H1 (cell line): ENCODE results near the gene SLX1A. TPM values are rescaled to one million over a fixed set of nuclear protein-coding genes. Genes with fewer than 3 reads are reported as not detected.
"Not testable (repeated sequence)": the region's sequence is repeated elsewhere in the genome, so short reads cannot be mapped to it uniquely, and the experiment has no call there.

ENCODE experiments used
- CTCF ChIA-PET: fragments of 300-600 bp; sonication (Branson Sonifier 250); formaldehyde crosslinking; loops from one replicate; lab custom pipeline; 2021; ENCODE audit not compliant: partially characterized antibody; lab: Charles Lee
- POLR2A ChIA-PET: fragments of 300-600 bp; sonication (Branson Sonifier 250); formaldehyde crosslinking; loops from one replicate; lab custom pipeline; 2021; ENCODE audit warnings: inconsistent platforms; ENCODE audit not compliant: partially characterized antibody; lab: Charles Lee
- DNase-seq, 2 experiments: peaks; one replicate each; pipeline versions ENCODE4 v3.0.0 to v3.0.0-alpha.2; 2010 to 2022; ENCODE audit warnings: low spot score in 2 of 2, low read depth in 1 of 2, mixed read lengths in 1 of 2
- FAIRE-seq: peaks from 2 replicates; lab custom pipeline; 2011; peaks lifted over from hg19 to GRCh38; lab: Jason Lieb, UNC
- H2AFZ ChIP-seq: 2 replicates; pipeline ENCODE4 v1.8.1; 2012; ENCODE audit warnings: low read length, inconsistent platforms
- H2AK5ac ChIP-seq: 2 replicates; pipeline ENCODE4 v1.6.1; 2013; ENCODE audit warnings: low read depth, low read length
- H2BK120ac ChIP-seq: replicated peaks from 2 replicates; pipeline ENCODE3; 2013; ENCODE audit warnings: low read depth, low read length, inconsistent platforms
- H2BK12ac ChIP-seq: 2 replicates; pipeline ENCODE4 v1.6.1; 2013; ENCODE audit warnings: low read depth, low read length
- H2BK15ac ChIP-seq: 2 replicates; pipeline ENCODE4 v1.6.1; 2013; ENCODE audit warnings: low read length
- H2BK20ac ChIP-seq: 2 replicates; pipeline ENCODE4 v1.6.1; 2013; ENCODE audit warnings: low read length
- H2BK5ac ChIP-seq: 2 replicates; pipeline ENCODE4 v1.6.1; 2013; ENCODE audit warnings: low read depth, low read length
- H3K14ac ChIP-seq: 2 replicates; pipeline ENCODE4 v1.6.1; 2013; ENCODE audit warnings: inconsistent platforms; ENCODE audit not compliant: insufficient read length
- H3K18ac ChIP-seq: 2 replicates; pipeline ENCODE4 v1.6.1; 2013; ENCODE audit warnings: low read length; ENCODE audit errors: extremely low read depth
- H3K23ac ChIP-seq: 2 replicates; pipeline ENCODE4 v1.6.1; 2013; ENCODE audit warnings: inconsistent platforms; ENCODE audit not compliant: insufficient read length
- H3K23me2 ChIP-seq: 2 replicates; pipeline ENCODE4 v1.6.1; 2013; ENCODE audit warnings: low read depth, low read length
- H3K27ac ChIP-seq: 2 replicates; pipeline ENCODE4 v1.6.1; 2011; ENCODE audit warnings: low read depth, low read length, inconsistent platforms
- H3K27me3 ChIP-seq, 4 experiments: replicated peaks in 1 of 4; 1 replicate in 1 of 4; 2 replicates in 3 of 4; pipeline versions ENCODE4 v1.6.1 to v1.8.1; 2011 to 2013; ENCODE audit warnings: low read length in 3 of 4, mild to moderate bottlenecking in 3 of 4, inconsistent platforms in 2 of 4, mixed read lengths in 2 of 4, moderate library complexity in 1 of 4; ENCODE audit not compliant: control insufficient read depth in 3 of 4, insufficient read depth in 3 of 4; ENCODE audit errors: extremely low read depth in 1 of 4
- H3K36me3 ChIP-seq, 4 experiments: 2 replicates each; pipeline versions ENCODE4 v1.6.1 to v1.8.1; 2011 to 2013; ENCODE audit warnings: mild to moderate bottlenecking in 4 of 4, low read length in 3 of 4, moderate library complexity in 2 of 4, control low read depth in 1 of 4, inconsistent platforms in 1 of 4; ENCODE audit not compliant: insufficient read depth in 4 of 4, control insufficient read depth in 2 of 4
- H3K4ac ChIP-seq: replicated peaks from 2 replicates; pipeline ENCODE3; 2013; ENCODE audit warnings: low read length, low read depth, mixed read lengths, inconsistent platforms; ENCODE audit not compliant: insufficient read length
- H3K4me1 ChIP-seq, 4 experiments: replicated peaks in 1 of 4; 1 replicate in 1 of 4; 2 replicates in 3 of 4; pipeline versions ENCODE4 v1.6.1 to v1.8.1; 2011 to 2013; ENCODE audit warnings: low read length in 3 of 4, inconsistent platforms in 2 of 4, mixed read lengths in 1 of 4; ENCODE audit not compliant: insufficient read depth in 4 of 4, control insufficient read depth in 3 of 4
- H3K4me2 ChIP-seq, 2 experiments: 2 replicates each; pipeline versions ENCODE4 v1.6.1 to v1.8.1; 2011 to 2013; ENCODE audit warnings: low read depth in 2 of 2, low read length in 2 of 2, control low read depth in 1 of 2, inconsistent platforms in 1 of 2, mild to moderate bottlenecking in 1 of 2; ENCODE audit not compliant: insufficient read depth in 1 of 2
- H3K4me3 ChIP-seq, 4 experiments: fragments of 200-600, 300-600 bp in 1 of 4; sonication (generic), shearing (Covaris generic), sonication (Bioruptor Twin) in 1 of 4; 2 replicates each; pipeline versions ENCODE4 v1.5.1 to v1.8.1; 2011 to 2016; ENCODE audit warnings: low read length in 4 of 4, low read depth in 3 of 4, control low read depth in 2 of 4, inconsistent platforms in 2 of 4, mild to moderate bottlenecking in 2 of 4, mixed read lengths in 1 of 4, moderate library complexity in 1 of 4; ENCODE audit not compliant: insufficient read depth in 2 of 4; ENCODE audit errors: extremely low read depth in 1 of 4
- H3K56ac ChIP-seq: replicated peaks from 2 replicates; pipeline ENCODE3; 2013; ENCODE audit warnings: low read depth, mild to moderate bottlenecking, mixed read lengths, low read length, inconsistent platforms; ENCODE audit not compliant: insufficient read length
- H3K79me1 ChIP-seq: 2 replicates; pipeline ENCODE4 v1.6.1; 2013; ENCODE audit warnings: low read depth, low read length, control low read depth
- H3K79me2 ChIP-seq, 2 experiments: 2 replicates each; pipeline versions ENCODE4 v1.6.1 to v1.8.1; 2012 to 2013; ENCODE audit warnings: low read length in 2 of 2, mild to moderate bottlenecking in 2 of 2, inconsistent platforms in 1 of 2; ENCODE audit not compliant: insufficient read depth in 2 of 2, control insufficient read depth in 1 of 2
- H3K9ac ChIP-seq, 4 experiments: replicated peaks in 1 of 4; 1 replicate in 1 of 4; 2 replicates in 3 of 4; pipeline versions ENCODE4 v1.6.1 to v1.8.1; 2011 to 2013; ENCODE audit warnings: low read depth in 3 of 4, low read length in 3 of 4, control low read depth in 2 of 4, mild to moderate bottlenecking in 2 of 4, moderate library complexity in 2 of 4, inconsistent platforms in 1 of 4; ENCODE audit errors: extremely low read depth in 1 of 4
- H3K9me3 ChIP-seq, 2 experiments: 2 replicates each; pipeline versions ENCODE4 v1.6.1 to v1.8.1; 2012 to 2013; ENCODE audit warnings: mild to moderate bottlenecking in 2 of 2, moderate library complexity in 2 of 2, control low read depth in 1 of 2, inconsistent platforms in 1 of 2, low read depth in 1 of 2, low read length in 1 of 2, mixed read lengths in 1 of 2; ENCODE audit not compliant: insufficient read depth in 2 of 2
- H4K20me1 ChIP-seq, 2 experiments: replicated peaks in 1 of 2; 2 replicates each; pipeline versions ENCODE3 to v1.8.1; 2011 to 2013; ENCODE audit warnings: inconsistent platforms in 2 of 2, low read length in 2 of 2, mild to moderate bottlenecking in 1 of 2; ENCODE audit not compliant: insufficient read depth in 2 of 2, control insufficient read depth in 1 of 2
- H4K5ac ChIP-seq: 2 replicates; pipeline ENCODE4 v1.6.1; 2013; ENCODE audit warnings: low read length, low read depth, mixed read lengths, inconsistent platforms; ENCODE audit not compliant: insufficient read length
- H4K8ac ChIP-seq: 2 replicates; pipeline ENCODE4 v1.8.0; 2013; ENCODE audit warnings: mild to moderate bottlenecking, moderate library complexity, low read length, inconsistent platforms; ENCODE audit not compliant: insufficient read depth; ENCODE audit errors: extremely low read depth
- H4K91ac ChIP-seq: replicated peaks from 2 replicates; pipeline ENCODE3; 2013; ENCODE audit warnings: low read length, mixed read lengths, inconsistent platforms; ENCODE audit not compliant: insufficient read length
- WGBS, 2 experiments: shearing (Covaris generic) in 1 of 2; methylation state at CpG; one replicate each; pipeline versions ENCODE4 v1.1.6 to v1.1.7; 2013 to 2015; ENCODE audit warnings: low lambda C conversion rate in 2 of 2, mixed read lengths in 2 of 2, inconsistent platforms in 1 of 2, low coverage in 1 of 2, missing lambda C conversion rate in 1 of 2; ENCODE audit not compliant: insufficient replicate concordance in 2 of 2, insufficient coverage in 1 of 2, insufficient read length in 1 of 2; ENCODE audit errors: extremely low coverage in 1 of 2, missing lambda C conversion rate in 1 of 2; 5-methylcytosine and 5-hydroxymethylcytosine counted together
- polyA plus RNA-seq, 7 experiments: library from polyadenylated mRNA; depleted of rRNA in 3 of 7; stranded (reverse) in 5 of 7; unstranded in 2 of 7; fragments of >200 nt in 5 of 7; fragments of 200-250 nt in 2 of 7; gene quantifications; 1 replicate in 5 of 7; 2 replicates in 1 of 7; 4 replicates in 1 of 7; pipeline versions ENCODE4 v1.2.1 to v1.2.3, GENCODE V29; 2011 to 2013; ENCODE audit warnings: missing spikeins in 2 of 7, mixed read lengths in 2 of 7
- total RNA-seq: library from RNA; stranded (reverse); fragmentation: NEBNext Ultra II Directional; extraction: Animal tissue kit (Norgen Biotek cat#: 25700); gene quantifications from 2 replicates; pipeline ENCODE4 v1.2.1, GENCODE V29; 2021

Gene SLX1A
- total and polyA plus RNA-seq, 2 of the 8 experiments (the other 6 are each of a cell fraction or from before 2014, with no cell fraction given), result 4.7 to 36.9 TPM

DNA sequence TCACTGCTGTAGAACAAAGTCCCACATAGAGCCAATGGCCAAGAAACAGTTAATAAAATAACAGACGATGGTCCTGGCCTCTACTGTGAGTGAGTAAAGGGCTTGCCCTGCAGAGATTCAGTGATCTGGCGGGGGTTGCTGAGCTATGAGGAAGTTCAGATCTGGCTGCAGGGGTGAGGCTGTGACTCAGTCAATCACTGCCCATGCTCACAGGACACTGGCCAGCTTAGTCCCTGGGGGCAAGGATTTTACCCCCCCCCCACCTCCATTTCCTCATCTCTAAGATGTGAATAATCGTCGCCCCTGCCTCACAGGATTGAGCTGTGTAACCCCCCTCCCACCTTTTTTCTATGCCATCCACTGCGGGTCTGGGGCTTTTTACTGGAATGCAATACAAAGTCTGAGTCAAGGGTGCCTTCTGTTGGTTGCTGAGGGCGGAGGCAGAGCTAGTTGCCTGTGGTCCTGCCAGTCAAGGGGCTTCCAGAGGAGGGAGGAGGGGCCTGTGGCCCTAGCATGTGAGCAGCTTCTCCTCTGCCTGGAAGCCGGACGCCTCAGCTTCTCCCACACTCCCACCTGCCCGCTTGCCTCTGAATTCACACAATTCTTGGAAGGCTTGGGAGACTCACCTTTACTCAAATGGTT is 13.5 kb downstream of the SLX1A start:
- H4K20me1 ChIP-seq, H2AFZ ChIP-seq, H3K27ac ChIP-seq, DNase-seq, POLR2A ChIA-PET, H3K79me2 ChIP-seq, H4K5ac ChIP-seq, H3K18ac ChIP-seq, H3K4ac ChIP-seq, H3K79me1 ChIP-seq, H2BK120ac ChIP-seq, H2BK5ac ChIP-seq, H2BK15ac ChIP-seq, H3K4me3 ChIP-seq, H3K9me3 ChIP-seq, H4K8ac ChIP-seq, H2BK20ac ChIP-seq, H3K14ac ChIP-seq, H4K91ac ChIP-seq, H2BK12ac ChIP-seq, CTCF ChIA-PET, H3K23me2 ChIP-seq, H3K4me1 ChIP-seq, H3K4me2 ChIP-seq, H3K27me3 ChIP-seq, H2AK5ac ChIP-seq, H3K36me3 ChIP-seq, H3K23ac ChIP-seq, H3K9ac ChIP-seq, H3K56ac ChIP-seq: not testable (repeated sequence)
- no CpG with 5 or more reads among the region's 9 CpGs for WGBS, 2 experiments
- FAIRE-seq, result peak; percentile 83

- H3K36me3 ChIP-seq, DNase-seq, H3K4me3 ChIP-seq, H2BK15ac ChIP-seq, H3K14ac ChIP-seq, H3K79me2 ChIP-seq, H2BK12ac ChIP-seq, H2BK5ac ChIP-seq, H2BK120ac ChIP-seq, H3K23ac ChIP-seq, POLR2A ChIA-PET, H4K20me1 ChIP-seq, CTCF ChIA-PET, H3K27ac ChIP-seq, H3K18ac ChIP-seq, H2BK20ac ChIP-seq, H3K56ac ChIP-seq, H4K8ac ChIP-seq, H3K9me3 ChIP-seq, H3K4me1 ChIP-seq, H4K91ac ChIP-seq, H3K4me2 ChIP-seq, H3K23me2 ChIP-seq, H4K5ac ChIP-seq, H3K9ac ChIP-seq, FAIRE-seq, H2AFZ ChIP-seq, H2AK5ac ChIP-seq, H3K27me3 ChIP-seq, H3K4ac ChIP-seq, H3K79me1 ChIP-seq: not testable (repeated sequence)
- WGBS, 2 experiments, result no CpG with 5 or more reads among the region's 6 CpGs
Measured at GRCh38 chr16:30209032-30209431, 15.4 kb downstream of the SLX1A start.
